HEK293T (cell line): ENCODE data around the gene B3GAT2.

Experiments
- CTCF ChIA-PET: fragments of 350-600 bp; formaldehyde crosslinking; extraction: SDS; loops from one replicate; lab custom pipeline; 2021; ENCODE audit warnings: antibody characterized with exemption, inconsistent platforms; lab: Yijun Ruan, JAX
- POLR2A ChIA-PET: fragments of 350-600 bp; formaldehyde crosslinking; extraction: SDS; loops from one replicate; lab custom pipeline; 2020; ENCODE audit warnings: antibody characterized with exemption, inconsistent platforms; lab: Yijun Ruan, JAX
- DNase-seq: peaks from one replicate; pipeline ENCODE4 v3.0.0; 2012; ENCODE audit warnings: mixed read lengths; ENCODE audit errors: extremely low spot score
- ARNT ChIP-seq: fragments of 450-650 bp; IDR thresholded peaks from 2 replicates; pipeline ENCODE4 v1.6.1; 2017; ENCODE audit warnings: mild to moderate bottlenecking
- BHLHE40 ChIP-seq: fragments of 450-650 bp; IDR thresholded peaks from 2 replicates; pipeline ENCODE4 v1.6.1; 2016; ENCODE audit warnings: mild to moderate bottlenecking, moderate library complexity, borderline replicate concordance
- CTBP1 ChIP-seq: fragments of 450-650 bp; IDR thresholded peaks from 2 replicates; pipeline ENCODE4 v1.6.1; 2016; ENCODE audit warnings: borderline replicate concordance
- ELF4 ChIP-seq: fragments of 450-650 bp; IDR thresholded peaks from 2 replicates; pipeline ENCODE4 v1.6.1; 2017; ENCODE audit warnings: antibody characterized with exemption
- FOXA1 ChIP-seq: fragments of 450-650 bp; IDR thresholded peaks from 2 replicates; pipeline ENCODE4 v1.6.1; 2016; ENCODE audit warnings: mild to moderate bottlenecking
- FOXK2 ChIP-seq: fragments of 450-650 bp; IDR thresholded peaks from 2 replicates; pipeline ENCODE4 v1.6.1; 2016; ENCODE audit warnings: mild to moderate bottlenecking
- FOXM1 ChIP-seq: fragments of 450-650 bp; IDR thresholded peaks from 2 replicates; pipeline ENCODE4 v1.6.1; 2017; ENCODE audit warnings: mild to moderate bottlenecking, borderline replicate concordance
- HDGF ChIP-seq: fragments of 450-650 bp; IDR thresholded peaks from 2 replicates; pipeline ENCODE4 v1.6.1; 2017; ENCODE audit warnings: antibody characterized with exemption, borderline replicate concordance
- L3MBTL2 ChIP-seq: fragments of 450-650 bp; conservative IDR thresholded peaks from 2 replicates; pipeline ENCODE4 v1.6.1; 2016; ENCODE audit warnings: mild to moderate bottlenecking
- LEF1 ChIP-seq: fragments of 450-650 bp; IDR thresholded peaks from 2 replicates; pipeline ENCODE4 v1.6.1; 2017; ENCODE audit warnings: mild to moderate bottlenecking, borderline replicate concordance
- NFRKB ChIP-seq: fragments of 450-650 bp; IDR thresholded peaks from 2 replicates; pipeline ENCODE4 v1.6.1; 2016; ENCODE audit warnings: mild to moderate bottlenecking, moderate library complexity
- SP1 ChIP-seq: fragments of 450-650 bp; IDR thresholded peaks from 2 replicates; pipeline ENCODE4 v1.6.1; 2017
- SUZ12 ChIP-seq: fragments of 450-650 bp; IDR thresholded peaks from 2 replicates; pipeline ENCODE4 v1.6.1; 2016; ENCODE audit warnings: mild to moderate bottlenecking
- TARDBP ChIP-seq: fragments of 450-650 bp; IDR thresholded peaks from 2 replicates; pipeline ENCODE4 v1.6.1; 2016
- ZNF384 ChIP-seq: fragments of 450-650 bp; IDR thresholded peaks from 2 replicates; pipeline ENCODE4 v1.6.1; 2016
- TF ChIP-seq, protein P1 (sequence below): fragments of 450-650 bp; IDR thresholded peaks from 2 replicates; pipeline ENCODE4 v1.6.1; 2016

Gene B3GAT2, protein sequence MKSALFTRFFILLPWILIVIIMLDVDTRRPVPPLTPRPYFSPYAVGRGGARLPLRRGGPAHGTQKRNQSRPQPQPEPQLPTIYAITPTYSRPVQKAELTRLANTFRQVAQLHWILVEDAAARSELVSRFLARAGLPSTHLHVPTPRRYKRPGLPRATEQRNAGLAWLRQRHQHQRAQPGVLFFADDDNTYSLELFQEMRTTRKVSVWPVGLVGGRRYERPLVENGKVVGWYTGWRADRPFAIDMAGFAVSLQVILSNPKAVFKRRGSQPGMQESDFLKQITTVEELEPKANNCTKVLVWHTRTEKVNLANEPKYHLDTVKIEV

DNA sequence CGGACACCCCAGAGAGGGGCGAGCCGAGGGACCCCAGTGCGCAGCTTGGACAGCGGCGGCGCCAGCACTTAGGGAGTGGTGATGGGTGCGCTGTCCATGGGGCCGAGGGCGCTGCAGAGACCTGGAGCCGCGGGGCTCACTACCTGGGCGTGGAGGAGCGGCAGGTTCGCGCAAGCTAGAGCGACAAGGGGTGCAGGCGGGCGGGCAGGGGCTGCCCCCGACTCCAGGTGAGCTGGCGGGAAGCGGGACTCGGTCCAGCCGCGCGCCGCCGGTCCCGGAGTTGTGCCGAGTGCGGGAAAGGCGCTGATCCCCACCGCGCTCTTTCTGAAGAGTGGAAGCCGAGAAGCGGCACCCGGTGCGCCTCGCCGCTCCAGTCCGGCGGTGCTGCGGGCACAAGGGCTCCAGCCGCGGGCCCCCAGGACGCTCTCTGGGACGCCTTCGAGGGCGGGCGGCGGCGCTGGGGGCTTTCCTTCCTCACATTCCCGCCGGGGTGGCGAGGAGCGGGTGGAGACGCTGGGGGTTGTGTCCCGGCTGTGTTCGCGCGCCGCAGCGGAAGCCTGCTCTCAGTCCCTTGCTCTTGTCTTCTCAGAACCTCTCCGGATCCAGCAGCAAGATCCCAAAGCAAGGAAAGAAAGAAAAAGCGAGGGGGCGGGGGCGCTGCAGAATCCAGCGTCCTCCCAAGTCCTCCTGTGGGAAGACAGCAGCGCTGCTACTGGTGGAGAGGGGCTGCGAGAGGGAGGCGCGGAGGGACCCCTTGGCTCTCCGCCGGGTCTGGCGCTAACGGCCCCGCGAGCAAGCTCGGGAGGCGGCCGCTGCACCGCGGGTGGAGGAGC, at the start of gene B3GAT2:
Gene B3GAT2, minus strand, starts transcription at position 610 of the 833 bp plus-strand sequence. CDS start 631 bp downstream, outside the sequence.
- CTCF ChIA-PET, result interaction anchor here (0.9 to 1.6 kb wide), 9 partner anchors 15 to 735 kb away, joined by 3 to 10 read pairs (median 4); no protein-coding TSS in a partner anchor

DNA sequence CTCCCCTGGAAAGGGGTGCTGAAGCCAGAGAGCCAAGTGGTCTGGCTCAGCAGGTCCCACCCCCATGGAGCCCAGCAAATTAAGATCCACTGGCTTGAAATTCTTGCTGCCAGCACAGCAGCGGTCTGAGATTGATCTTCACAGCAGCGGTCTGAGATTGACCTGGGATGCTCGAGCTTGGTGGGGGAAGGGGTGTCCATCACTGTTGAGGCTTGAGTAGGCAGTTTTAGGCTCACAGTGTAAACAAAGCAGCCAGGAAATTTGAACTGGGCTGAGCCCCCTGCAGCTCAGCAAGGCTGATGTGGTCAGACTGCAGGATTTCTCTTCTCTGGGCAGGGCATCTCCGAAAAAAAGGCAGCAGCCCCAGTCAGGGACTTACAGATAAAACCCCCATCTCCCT, 41.3 kb upstream of the B3GAT2 start:
- CTCF ChIA-PET, result no interaction called here
- no peak for DNase-seq
- TF ChIP-seq FOXM1 (no peak), ARNT (no peak), FOXK2 (no peak), NFRKB (no peak), SP1 (no peak), BHLHE40 (no peak), TARDBP (no peak), ELF4 (no peak), SUZ12 (no peak), L3MBTL2 (no peak), ZNF384 (no peak), CTBP1 (no peak), HDGF (no peak), FOXA1 (no peak), LEF1 (no peak)
- TF ChIP-seq, protein P1, sequence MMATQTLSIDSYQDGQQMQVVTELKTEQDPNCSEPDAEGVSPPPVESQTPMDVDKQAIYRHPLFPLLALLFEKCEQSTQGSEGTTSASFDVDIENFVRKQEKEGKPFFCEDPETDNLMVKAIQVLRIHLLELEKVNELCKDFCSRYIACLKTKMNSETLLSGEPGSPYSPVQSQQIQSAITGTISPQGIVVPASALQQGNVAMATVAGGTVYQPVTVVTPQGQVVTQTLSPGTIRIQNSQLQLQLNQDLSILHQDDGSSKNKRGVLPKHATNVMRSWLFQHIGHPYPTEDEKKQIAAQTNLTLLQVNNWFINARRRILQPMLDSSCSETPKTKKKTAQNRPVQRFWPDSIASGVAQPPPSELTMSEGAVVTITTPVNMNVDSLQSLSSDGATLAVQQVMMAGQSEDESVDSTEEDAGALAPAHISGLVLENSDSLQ, result no peak
- POLR2A ChIA-PET, result no interaction called here

More for the DNA sequence above, at the start of gene B3GAT2:
- POLR2A ChIA-PET, result no interaction called here
- DNase-seq, result peak; percentile 15
- TF ChIP-seq CTBP1, result no peak
- no peak for TF ChIP-seq FOXA1
- no peak for TF ChIP-seq NFRKB
- no peak for TF ChIP-seq HDGF
- TF ChIP-seq, protein P1, result no peak
- no peak for TF ChIP-seq L3MBTL2
- TF ChIP-seq ELF4, result no peak
- no peak for TF ChIP-seq SP1
- TF ChIP-seq LEF1, result no peak
- TF ChIP-seq BHLHE40, result no peak
- TF ChIP-seq TARDBP, result no peak
- no peak for TF ChIP-seq FOXK2
- no peak for TF ChIP-seq ZNF384
- no peak for TF ChIP-seq SUZ12
- TF ChIP-seq ARNT, result no peak
- TF ChIP-seq FOXM1, result no peak

DNA sequence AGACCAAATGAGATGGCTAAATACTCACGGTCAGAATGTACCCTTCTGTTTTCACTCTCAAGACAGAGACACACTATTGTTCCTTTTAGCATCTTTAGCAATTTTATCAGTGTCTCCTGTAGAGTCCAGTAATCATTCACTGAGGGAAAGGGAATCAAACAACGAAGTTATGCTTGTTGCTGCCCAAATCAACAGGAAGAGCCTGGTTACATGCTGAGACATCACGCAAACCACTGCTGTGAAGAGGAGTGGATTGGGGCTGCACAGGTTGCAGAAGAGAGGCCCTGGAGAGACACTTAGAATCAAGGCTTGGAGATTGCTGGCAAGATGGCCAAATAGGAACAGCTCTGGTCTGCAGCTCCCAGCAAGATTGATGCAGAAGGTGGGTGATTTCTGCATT, 40.5 kb upstream of the B3GAT2 start:
- no peak for DNase-seq
- CTCF ChIA-PET, result no interaction called here
- POLR2A ChIA-PET, result no interaction called here
- no peak for TF ChIP-seq FOXA1

- TF ChIP-seq BHLHE40 (no peak), SUZ12 (no peak), LEF1 (no peak), CTBP1 (no peak), TARDBP (no peak), FOXM1 (no peak)
- TF ChIP-seq, protein P1, result no peak
- CTCF ChIA-PET, result no interaction called here
- POLR2A ChIA-PET, result no interaction called here
- DNase-seq, result no peak
Observed at GRCh38 chr6:70996106-70996505, 39.2 kb upstream of the B3GAT2 start.

- CTCF ChIA-PET, result no interaction called here
- DNase-seq, result no peak
- TF ChIP-seq ELF4 (no peak), L3MBTL2 (no peak), BHLHE40 (no peak), CTBP1 (no peak), FOXM1 (no peak), TARDBP (no peak), HDGF (no peak), FOXA1 (no peak)
- POLR2A ChIA-PET, result no interaction called here
Observed at GRCh38 chr6:70995411-70995810, 38.6 kb upstream of the B3GAT2 start.

DNA sequence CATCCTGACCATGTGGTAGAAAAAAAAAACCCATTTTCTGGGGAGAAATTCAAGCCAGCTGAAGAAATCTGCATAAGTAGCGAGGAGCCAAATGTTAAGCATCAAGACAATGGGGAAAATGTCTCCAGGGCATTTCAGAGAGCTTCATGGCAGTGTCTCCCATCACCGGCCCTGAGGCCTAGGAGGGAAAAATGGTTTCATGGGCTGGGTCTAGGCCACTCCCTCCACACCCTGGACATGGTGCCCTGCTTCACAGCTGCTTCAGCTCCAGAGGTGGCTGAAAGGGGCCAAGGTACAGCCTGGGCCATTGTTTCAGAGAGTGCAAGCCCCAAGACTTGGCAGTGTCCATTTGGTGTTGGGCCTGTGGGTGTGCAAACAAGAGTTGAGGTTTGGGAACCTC, 34.4 kb upstream of the B3GAT2 start:
- ChIA-PET POLR2A (no interaction called here), CTCF (no interaction called here)
- no peak for DNase-seq
- TF ChIP-seq, protein P1, result no peak
- TF ChIP-seq TARDBP, result no peak
- no peak for TF ChIP-seq L3MBTL2
- TF ChIP-seq FOXA1, result no peak
- no peak for TF ChIP-seq BHLHE40
- no peak for TF ChIP-seq SUZ12
